Measurements from ENCODE around the gene CDK5RAP2.

The CDK5RAP2 gene

DNA sequence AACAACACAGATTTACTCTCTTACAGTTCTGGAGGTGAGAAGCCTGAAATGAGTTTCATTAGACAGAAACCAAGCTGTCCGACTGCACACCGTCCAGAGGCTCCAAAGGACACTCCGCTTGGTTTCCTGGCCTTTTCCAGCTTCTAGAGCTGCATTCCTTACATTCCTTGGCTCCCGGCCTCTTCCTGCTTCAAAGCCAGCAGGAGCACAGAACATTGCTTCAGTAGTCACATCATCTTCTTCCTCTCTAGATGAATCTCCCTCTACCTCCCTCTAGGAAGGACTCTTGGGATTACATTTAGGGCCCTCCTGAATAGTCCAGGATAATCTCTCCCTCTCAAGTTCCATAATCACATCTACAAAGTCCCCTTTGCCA, 213.3 kb downstream of the CDK5RAP2 start:
- TF ChIP-seq GATA3 (IDR thresholded peaks at IDR 0.05; ENCODE audit: low read depth, low read length), result no peak
- no peak for TF ChIP-seq GATA2 (IDR thresholded peaks at IDR 0.05; ENCODE audit: low read depth, low read length)

GRCh38 chr9:120365386-120365785, 214.6 kb downstream of the CDK5RAP2 start:
- TF ChIP-seq GATA2 (IDR thresholded peaks at IDR 0.05; ENCODE audit: low read depth, low read length) (no peak), GATA3 (IDR thresholded peaks at IDR 0.05; ENCODE audit: low read depth, low read length) (no peak)

- peak; percentile 89 for TF ChIP-seq GATA2 (IDR thresholded peaks at IDR 0.05; ENCODE audit: low read depth, low read length)
- TF ChIP-seq GATA3 (IDR thresholded peaks at IDR 0.05; ENCODE audit: low read depth, low read length), result peak; percentile 58
Observed at GRCh38 chr9:120363697-120364096, 216.3 kb downstream of the CDK5RAP2 start.

- no peak for TF ChIP-seq GATA2 (IDR thresholded peaks at IDR 0.05; ENCODE audit: low read depth, low read length)
- TF ChIP-seq GATA3 (IDR thresholded peaks at IDR 0.05; ENCODE audit: low read depth, low read length), result no peak
Observed at GRCh38 chr9:120362446-120362845, 217.5 kb downstream of the CDK5RAP2 start.

DNA sequence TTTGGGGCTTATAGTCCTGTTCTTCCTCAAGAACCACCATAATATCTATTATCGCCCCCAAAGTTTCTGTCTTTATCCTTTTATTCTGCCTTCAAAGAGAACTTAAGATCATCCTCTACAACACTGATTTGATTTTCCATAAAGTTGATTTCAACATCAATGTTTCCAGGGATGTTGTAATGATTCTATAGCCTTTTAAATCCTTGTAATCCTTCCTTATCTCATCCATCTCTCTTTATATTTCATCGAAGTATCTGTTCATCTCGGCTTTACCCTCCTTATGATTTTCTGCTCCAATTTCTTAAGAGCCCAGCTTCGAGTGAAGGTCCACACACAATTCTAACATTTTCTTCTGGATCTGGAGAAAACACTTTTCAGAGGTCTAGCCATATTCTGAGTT, 218.4 kb downstream of the CDK5RAP2 start:
- no peak for TF ChIP-seq GATA3 (IDR thresholded peaks at IDR 0.05; ENCODE audit: low read depth, low read length)
- no peak for TF ChIP-seq GATA2 (IDR thresholded peaks at IDR 0.05; ENCODE audit: low read depth, low read length)

DNA sequence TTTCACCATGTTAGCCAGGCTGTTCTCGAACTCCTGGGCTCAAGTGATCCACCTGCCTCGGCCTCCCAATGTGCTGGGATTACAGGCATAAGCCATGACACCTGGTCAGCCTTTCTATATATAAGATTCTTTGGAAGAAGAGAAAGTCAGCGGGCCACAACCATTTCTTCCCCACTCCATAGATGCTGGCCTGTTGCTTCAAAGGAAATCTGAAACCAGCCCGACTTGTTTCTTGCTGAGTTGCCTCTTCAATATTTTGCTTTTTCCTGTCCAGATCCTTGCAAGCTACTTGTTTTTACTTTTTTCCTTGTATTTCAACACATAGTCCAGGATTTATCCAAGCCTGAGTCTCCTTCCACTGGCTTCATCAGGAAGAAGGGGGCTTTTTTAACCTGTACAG, 219.5 kb downstream of the CDK5RAP2 start:
- TF ChIP-seq GATA3 (IDR thresholded peaks at IDR 0.05; ENCODE audit: low read depth, low read length) (no peak), GATA2 (IDR thresholded peaks at IDR 0.05; ENCODE audit: low read depth, low read length) (no peak)

- no peak for TF ChIP-seq GATA3 (IDR thresholded peaks at IDR 0.05; ENCODE audit: low read depth, low read length)
- no peak for TF ChIP-seq GATA2 (IDR thresholded peaks at IDR 0.05; ENCODE audit: low read depth, low read length)
Observed at GRCh38 chr9:120360046-120360445, 219.9 kb downstream of the CDK5RAP2 start.

GRCh38 chr9:120358877-120359276, 221.1 kb downstream of the CDK5RAP2 start:
- no peak for TF ChIP-seq GATA3 (IDR thresholded peaks at IDR 0.05; ENCODE audit: low read depth, low read length)
- TF ChIP-seq GATA2 (IDR thresholded peaks at IDR 0.05; ENCODE audit: low read depth, low read length), result no peak

DNA sequence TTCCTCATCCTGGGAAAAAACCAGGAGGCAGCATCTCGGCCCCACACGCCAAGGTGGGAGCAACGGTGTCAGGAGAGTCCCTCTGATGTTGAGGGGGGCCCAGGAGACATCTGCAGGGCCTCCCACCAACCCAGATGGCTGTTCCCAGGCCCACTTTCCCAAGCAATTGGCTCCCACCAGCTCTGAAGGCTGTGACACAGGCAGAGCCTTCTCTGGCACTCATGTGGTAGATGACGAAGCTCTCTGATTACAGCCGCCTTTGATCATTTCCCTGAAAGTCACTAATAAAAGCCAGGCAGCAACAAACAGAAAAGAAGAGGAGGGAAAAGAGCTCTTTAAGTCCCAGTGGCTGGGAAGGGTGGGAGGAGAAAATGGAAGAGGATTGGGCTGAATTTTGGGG, 226.5 kb downstream of the CDK5RAP2 start:
- TF ChIP-seq GATA3 (IDR thresholded peaks at IDR 0.05; ENCODE audit: low read depth, low read length), result no peak
- no peak for TF ChIP-seq GATA2 (IDR thresholded peaks at IDR 0.05; ENCODE audit: low read depth, low read length)

DNA sequence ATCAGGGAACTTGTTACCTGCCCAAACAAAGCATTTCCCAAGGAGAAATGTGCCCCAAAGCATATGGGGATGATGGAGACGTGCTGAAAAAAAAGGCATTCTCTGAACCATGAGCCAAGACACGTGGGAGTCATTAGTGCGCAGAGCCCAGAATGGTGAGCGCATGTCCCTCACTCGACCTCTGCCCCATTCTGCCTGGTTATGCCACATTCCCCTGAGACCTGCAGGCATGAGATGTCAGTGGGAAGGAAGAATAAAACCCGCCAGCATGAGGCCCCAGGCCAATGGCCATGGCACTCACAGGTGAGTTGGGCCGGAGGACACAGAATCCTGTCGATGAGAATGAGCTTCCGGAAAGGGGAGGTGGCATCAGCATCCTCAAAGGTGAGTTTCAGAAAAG, 228.9 kb downstream of the CDK5RAP2 start:
- TF ChIP-seq GATA2 (IDR thresholded peaks at IDR 0.05; ENCODE audit: low read depth, low read length) (no peak), GATA3 (IDR thresholded peaks at IDR 0.05; ENCODE audit: low read depth, low read length) (no peak)

- TF ChIP-seq GATA2 (IDR thresholded peaks at IDR 0.05; ENCODE audit: low read depth, low read length) (no peak), GATA3 (IDR thresholded peaks at IDR 0.05; ENCODE audit: low read depth, low read length) (no peak)
Observed at GRCh38 chr9:120350596-120350995, 229.4 kb downstream of the CDK5RAP2 start.

GRCh38 chr9:120348951-120349429, 231.0 kb downstream of the CDK5RAP2 start:
- no peak for TF ChIP-seq GATA2 (IDR thresholded peaks at IDR 0.05; ENCODE audit: low read depth, low read length)
- TF ChIP-seq GATA3 (IDR thresholded peaks at IDR 0.05; ENCODE audit: low read depth, low read length), result no peak

GRCh38 chr9:120345379-120345778, 234.6 kb downstream of the CDK5RAP2 start:
- TF ChIP-seq GATA2 (IDR thresholded peaks at IDR 0.05; ENCODE audit: low read depth, low read length), result no peak
- TF ChIP-seq GATA3 (IDR thresholded peaks at IDR 0.05; ENCODE audit: low read depth, low read length), result no peak

GRCh38 chr9:120344230-120344629, 235.7 kb downstream of the CDK5RAP2 start:
- TF ChIP-seq GATA2 (IDR thresholded peaks at IDR 0.05; ENCODE audit: low read depth, low read length) (no peak), GATA3 (IDR thresholded peaks at IDR 0.05; ENCODE audit: low read depth, low read length) (no peak)

DNA sequence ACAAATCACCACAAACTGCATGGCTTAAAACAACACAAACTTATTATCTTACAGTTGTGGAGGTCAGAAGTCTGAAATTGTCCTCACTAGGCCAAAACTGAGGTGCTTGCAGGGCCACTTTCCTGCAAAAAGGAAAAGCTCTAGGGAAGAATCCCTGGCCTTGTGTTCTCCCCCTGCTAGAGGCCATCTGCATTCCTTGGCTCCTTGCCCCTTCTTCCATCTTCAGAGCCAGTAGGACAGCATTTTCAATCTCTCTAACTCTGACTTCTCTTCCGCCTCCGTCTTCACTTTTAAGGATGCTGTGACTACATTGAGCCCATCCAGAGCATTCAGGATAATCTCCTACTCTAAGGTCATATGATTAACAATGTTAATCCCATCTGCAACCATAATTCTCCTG, 236.6 kb downstream of the CDK5RAP2 start:
- TF ChIP-seq GATA2 (IDR thresholded peaks at IDR 0.05; ENCODE audit: low read depth, low read length) (no peak), GATA3 (IDR thresholded peaks at IDR 0.05; ENCODE audit: low read depth, low read length) (no peak)

Data from SH-SY5Y (cell line).